HG03175 (cell line): Measurements from ENCODE around the gene SGSM2.

ENCODE experiments used
- ATAC-seq: cut with Tn5 transposase; IDR thresholded peaks from one replicate; pipeline ENCODE4 v1.9.1; 2021; ENCODE audit warnings: mild to moderate bottlenecking, moderate library complexity; ENCODE audit not compliant: unreplicated experiment

SGSM2 gene

GRCh38 chr17:2384439-2385127, 47.3 kb downstream of the SGSM2 start:
- no peak for ATAC-seq

GRCh38 chr17:2385240-2386210, 48.2 kb downstream of the SGSM2 start:
- no peak for ATAC-seq

GRCh38 chr17:2386400-2387085, 49.2 kb downstream of the SGSM2 start:
- no peak for ATAC-seq

GRCh38 chr17:2387086-2388019, 50.1 kb downstream of the SGSM2 start:
- no peak for ATAC-seq

- no peak for ATAC-seq
Observed at GRCh38 chr17:2388020-2388682, 50.9 kb downstream of the SGSM2 start.

- ATAC-seq = no peak
Observed at GRCh38 chr17:2388683-2389055, 51.4 kb downstream of the SGSM2 start.

GRCh38 chr17:2390199-2390836, 53.0 kb downstream of the SGSM2 start:
- ATAC-seq = no peak

GRCh38 chr17:2391597-2392251, 54.4 kb downstream of the SGSM2 start:
- ATAC-seq = no peak

- peak; percentile 56 for ATAC-seq
Observed at GRCh38 chr17:2392252-2393173, 55.2 kb downstream of the SGSM2 start.

- ATAC-seq = peak; percentile 45
Observed at GRCh38 chr17:2393174-2393953, 56.1 kb downstream of the SGSM2 start.

- ATAC-seq = no peak
Observed at GRCh38 chr17:2393954-2394749, 56.9 kb downstream of the SGSM2 start.

GRCh38 chr17:2394775-2395201, 57.5 kb downstream of the SGSM2 start:
- no peak for ATAC-seq

GRCh38 chr17:2395258-2396181, 58.2 kb downstream of the SGSM2 start:
- ATAC-seq = no peak

- ATAC-seq = no peak
Observed at GRCh38 chr17:2396192-2396567, 58.9 kb downstream of the SGSM2 start.

GRCh38 chr17:2396568-2397246, 59.4 kb downstream of the SGSM2 start:
- ATAC-seq = no peak
